Testis (tissue), 2 donors: ENCODE measurements around the gene CD44.

Experiments
- POLR2A ChIP-seq: fragments of 450-650 bp; IDR thresholded peaks from one replicate; pipeline ENCODE4 v1.6.1; 2017; ENCODE audit warnings: antibody characterized with exemption, mild to moderate bottlenecking, moderate library complexity
- TF ChIP-seq, protein P1 (sequence below), 3 experiments: fragments of 450-650 bp in 2 of 3; fragments of 200-600 bp in 1 of 3; sonication (generic) in 1 of 3; IDR thresholded peaks; one replicate each; pipeline ENCODE4 v1.5.1; 2016 to 2019; ENCODE audit warnings: antibody characterized with exemption in 3 of 3, mild to moderate bottlenecking in 2 of 3, moderate library complexity in 1 of 3

DNA sequence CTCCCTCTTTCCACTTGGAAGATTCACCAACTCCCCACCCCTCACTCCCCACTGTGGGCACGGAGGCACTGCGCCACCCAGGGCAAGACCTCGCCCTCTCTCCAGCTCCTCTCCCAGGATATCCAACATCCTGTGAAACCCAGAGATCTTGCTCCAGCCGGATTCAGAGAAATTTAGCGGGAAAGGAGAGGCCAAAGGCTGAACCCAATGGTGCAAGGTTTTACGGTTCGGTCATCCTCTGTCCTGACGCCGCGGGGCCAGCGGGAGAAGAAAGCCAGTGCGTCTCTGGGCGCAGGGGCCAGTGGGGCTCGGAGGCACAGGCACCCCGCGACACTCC is 397 bp upstream of the CD44 start:
- TF ChIP-seq, protein P1, sequence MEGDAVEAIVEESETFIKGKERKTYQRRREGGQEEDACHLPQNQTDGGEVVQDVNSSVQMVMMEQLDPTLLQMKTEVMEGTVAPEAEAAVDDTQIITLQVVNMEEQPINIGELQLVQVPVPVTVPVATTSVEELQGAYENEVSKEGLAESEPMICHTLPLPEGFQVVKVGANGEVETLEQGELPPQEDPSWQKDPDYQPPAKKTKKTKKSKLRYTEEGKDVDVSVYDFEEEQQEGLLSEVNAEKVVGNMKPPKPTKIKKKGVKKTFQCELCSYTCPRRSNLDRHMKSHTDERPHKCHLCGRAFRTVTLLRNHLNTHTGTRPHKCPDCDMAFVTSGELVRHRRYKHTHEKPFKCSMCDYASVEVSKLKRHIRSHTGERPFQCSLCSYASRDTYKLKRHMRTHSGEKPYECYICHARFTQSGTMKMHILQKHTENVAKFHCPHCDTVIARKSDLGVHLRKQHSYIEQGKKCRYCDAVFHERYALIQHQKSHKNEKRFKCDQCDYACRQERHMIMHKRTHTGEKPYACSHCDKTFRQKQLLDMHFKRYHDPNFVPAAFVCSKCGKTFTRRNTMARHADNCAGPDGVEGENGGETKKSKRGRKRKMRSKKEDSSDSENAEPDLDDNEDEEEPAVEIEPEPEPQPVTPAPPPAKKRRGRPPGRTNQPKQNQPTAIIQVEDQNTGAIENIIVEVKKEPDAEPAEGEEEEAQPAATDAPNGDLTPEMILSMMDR (IDR thresholded peaks at IDR 0.05), result no peak
- TF ChIP-seq POLR2A, result no peak
